CD4-positive, alpha-beta memory T cell (primary cell): ENCODE measurements around the gene PTPN20. TPM values are rescaled to one million over a fixed set of nuclear protein-coding genes. Genes with fewer than 3 reads are reported as not detected.

ENCODE experiments used
- CTCF ChIA-PET: fragments of 350-600 bp; sonication (Branson Sonifier 250); formaldehyde crosslinking; loops from one replicate; lab custom pipeline; 2021; ENCODE audit warnings: inconsistent platforms; ENCODE audit not compliant: partially characterized antibody; lab: Charles Lee
- POLR2A ChIA-PET: fragments of 350-600 bp; sonication (Branson Sonifier 250); formaldehyde crosslinking; loops from one replicate; lab custom pipeline; 2021; ENCODE audit not compliant: partially characterized antibody; lab: Charles Lee
- DNase-seq, 5 donors: peaks; one replicate each; pipeline versions ENCODE4 v3.0.0 to v3.0.0-alpha.2; 2020 to 2022; ENCODE audit warnings: mixed read lengths in 1 of 5
- H3K27ac ChIP-seq: one replicate; pipeline ENCODE4 v1.7.0; 2013; ENCODE audit warnings: low read depth, low read length
- H3K27me3 ChIP-seq: 2 replicates; pipeline ENCODE4 v1.7.0; 2013; ENCODE audit warnings: mild to moderate bottlenecking, low read length, moderate library complexity; ENCODE audit not compliant: insufficient read depth
- H3K36me3 ChIP-seq: 2 replicates; pipeline ENCODE4 v1.7.0; 2013; ENCODE audit warnings: mild to moderate bottlenecking, low read length, moderate library complexity; ENCODE audit not compliant: insufficient read depth
- H3K4me1 ChIP-seq: 2 replicates; pipeline ENCODE4 v1.7.0; 2013; ENCODE audit warnings: mild to moderate bottlenecking, low read length, moderate library complexity; ENCODE audit not compliant: insufficient read depth
- H3K4me3 ChIP-seq, 2 donors: one replicate each; pipeline ENCODE4 v1.7.0; 2013; ENCODE audit warnings: low read length in 2 of 2, mild to moderate bottlenecking in 1 of 2
- H3K9me3 ChIP-seq, 2 donors: one replicate each; pipeline ENCODE4 v1.7.0; 2013; ENCODE audit warnings: low read length in 2 of 2, control low read depth in 1 of 2; ENCODE audit not compliant: control insufficient read depth in 1 of 2
- H3K27ac Mint-ChIP-seq, 7 donors: one replicate each; pipeline ENCODE4 v1.8.0; 2020 to 2021; ENCODE audit warnings: mixed read lengths in 7 of 7, mild to moderate bottlenecking in 6 of 7, inconsistent platforms in 3 of 7, moderate library complexity in 3 of 7
- H3K27me3 Mint-ChIP-seq, 2 donors: one replicate each; pipeline ENCODE4 v1.8.0; 2020 to 2021; ENCODE audit warnings: mixed read lengths in 2 of 2
- H3K36me3 Mint-ChIP-seq, 2 donors: one replicate each; pipeline ENCODE4 v1.8.0; 2020 to 2021; ENCODE audit warnings: mixed read lengths in 2 of 2, inconsistent platforms in 1 of 2, mild to moderate bottlenecking in 1 of 2
- H3K4me1 Mint-ChIP-seq, 4 donors: one replicate each; pipeline ENCODE4 v1.8.0; 2020 to 2021; ENCODE audit warnings: mixed read lengths in 4 of 4, mild to moderate bottlenecking in 1 of 4
- H3K4me3 Mint-ChIP-seq, 8 donors: one replicate each; pipeline ENCODE4 v1.8.0; 2020 to 2021; ENCODE audit warnings: mixed read lengths in 8 of 8, mild to moderate bottlenecking in 7 of 8, moderate library complexity in 6 of 8, inconsistent platforms in 3 of 8
- H3K9me3 Mint-ChIP-seq, 8 donors: one replicate each; pipeline ENCODE4 v1.8.0; 2020 to 2021; ENCODE audit warnings: mixed read lengths in 8 of 8, mild to moderate bottlenecking in 5 of 8, inconsistent platforms in 3 of 8, moderate library complexity in 1 of 8
- intact Hi-C: fragments of 100-400 bp; cut with micrococcal nuclease; formaldehyde crosslinking; loops from one replicate; pipeline ENCODE4 v1.15.1; 2023
- polyA plus RNA-seq, 2 donors: library from polyadenylated mRNA; unstranded; fragments of 300-500 nt; fragmentation: Illumina TruSeq; gene quantifications; one replicate each; pipeline ENCODE4 v1.2.3, GENCODE V29; 2021
- total RNA-seq, 2 experiments: library from RNA; stranded (reverse); gene quantifications; one replicate each; pipeline ENCODE4 v1.2.3, GENCODE V29; 2021

PTPN20 gene
- total and polyA plus RNA-seq, 4 experiments from 2014 or later = 0.67 to 1.9 (median 0.99) TPM

DNA sequence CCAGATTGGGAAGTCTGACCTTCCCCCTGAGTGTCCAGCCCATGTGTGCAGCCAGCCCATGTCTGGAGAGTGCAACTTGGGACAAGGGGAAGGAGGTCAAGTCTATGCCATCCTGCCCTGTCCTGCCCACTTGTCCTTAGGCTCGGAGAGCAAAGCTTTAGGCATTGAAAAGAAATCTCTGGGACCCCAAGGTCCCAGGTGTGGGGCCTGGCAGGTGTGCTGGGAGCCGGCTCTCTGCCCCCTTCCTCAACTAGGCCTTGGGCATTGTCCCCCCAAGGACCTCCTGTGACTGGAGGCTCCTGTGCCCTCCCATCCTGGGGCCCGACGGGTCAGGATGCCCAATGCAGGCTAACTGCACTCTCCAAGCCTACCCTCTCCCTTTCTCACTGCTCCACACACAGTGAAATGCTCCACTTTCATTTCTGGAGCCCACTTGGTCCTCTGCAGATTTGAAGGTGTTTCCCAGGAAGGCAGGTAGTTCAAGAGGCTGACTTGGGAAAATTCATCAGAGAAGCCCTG, 124.7 kb downstream of the PTPN20 start:
- Mint-ChIP-seq H3K36me3 (no peaks in the 10 kb centered on the region), H3K4me1 (no peaks in the 10 kb centered on the region), H3K4me3 (no peak overlapping the region), H3K9me3 (no peaks in the 10 kb centered on the region), H3K27me3 (peaks cover 0 to 2% of the 10 kb centered on the region in 2 donors), H3K27ac (no peak overlapping the region)
- intact Hi-C loops = no loop called here
- Histone ChIP-seq H3K27ac (no peak overlapping the region), H3K4me3 (no peak overlapping the region), H3K36me3 (no peaks in the 10 kb centered on the region), H3K9me3 (no peaks in the 10 kb centered on the region), H3K27me3 (no peaks in the 10 kb centered on the region), H3K4me1 (no peaks in the 10 kb centered on the region)
- ChIA-PET CTCF (interaction anchor here (1.1 to 1.6 kb wide), 2 partner anchors 11 to 12 kb away, joined by 3 to 5 read pairs; no protein-coding TSS in a partner anchor), POLR2A (no interaction called here)
- no peak for DNase-seq

DNA sequence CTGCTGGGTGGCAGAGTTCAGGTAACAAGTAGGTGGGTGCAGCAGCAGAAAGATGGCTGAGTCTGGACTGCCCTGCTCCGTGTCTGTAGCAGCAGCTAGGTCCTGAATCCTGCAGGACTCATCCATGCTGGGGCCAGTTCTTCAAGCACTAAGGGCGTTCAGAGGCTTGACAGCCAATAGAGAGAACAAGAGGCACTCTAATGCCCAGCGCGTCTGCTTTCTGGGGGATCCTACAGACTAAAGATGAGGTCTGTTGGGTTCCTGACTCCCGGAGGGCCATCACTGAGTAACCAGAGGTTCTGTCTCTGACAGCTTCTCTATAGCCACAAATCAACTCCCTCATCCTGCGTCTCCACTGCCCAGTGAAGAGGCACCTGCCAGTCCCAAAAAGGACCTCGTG, 125.5 kb downstream of the PTPN20 start:
- H3K27ac Mint-ChIP-seq = no peak overlapping the region
- H3K27ac ChIP-seq = no peak overlapping the region
- H3K9me3 ChIP-seq = no peaks in the 10 kb centered on the region
- intact Hi-C loops = no loop called here
- H3K27me3 Mint-ChIP-seq = no peaks in the 10 kb centered on the region
- H3K4me3 Mint-ChIP-seq = no peak overlapping the region
- H3K27me3 ChIP-seq = no peaks in the 10 kb centered on the region
- H3K36me3 Mint-ChIP-seq = no peaks in the 10 kb centered on the region
- H3K4me1 Mint-ChIP-seq = no peaks in the 10 kb centered on the region
- ChIA-PET POLR2A (no interaction called here), CTCF (interaction anchor here (1.1 to 1.6 kb wide), 3 partner anchors 11 to 304 kb away, joined by 3 to 5 read pairs (median 3); no protein-coding TSS in a partner anchor)
- no peaks in the 10 kb centered on the region for H3K4me1 ChIP-seq
- H3K9me3 Mint-ChIP-seq = no peaks in the 10 kb centered on the region
- DNase-seq = no peak
- no peak overlapping the region for H3K4me3 ChIP-seq
- no peaks in the 10 kb centered on the region for H3K36me3 ChIP-seq

DNA sequence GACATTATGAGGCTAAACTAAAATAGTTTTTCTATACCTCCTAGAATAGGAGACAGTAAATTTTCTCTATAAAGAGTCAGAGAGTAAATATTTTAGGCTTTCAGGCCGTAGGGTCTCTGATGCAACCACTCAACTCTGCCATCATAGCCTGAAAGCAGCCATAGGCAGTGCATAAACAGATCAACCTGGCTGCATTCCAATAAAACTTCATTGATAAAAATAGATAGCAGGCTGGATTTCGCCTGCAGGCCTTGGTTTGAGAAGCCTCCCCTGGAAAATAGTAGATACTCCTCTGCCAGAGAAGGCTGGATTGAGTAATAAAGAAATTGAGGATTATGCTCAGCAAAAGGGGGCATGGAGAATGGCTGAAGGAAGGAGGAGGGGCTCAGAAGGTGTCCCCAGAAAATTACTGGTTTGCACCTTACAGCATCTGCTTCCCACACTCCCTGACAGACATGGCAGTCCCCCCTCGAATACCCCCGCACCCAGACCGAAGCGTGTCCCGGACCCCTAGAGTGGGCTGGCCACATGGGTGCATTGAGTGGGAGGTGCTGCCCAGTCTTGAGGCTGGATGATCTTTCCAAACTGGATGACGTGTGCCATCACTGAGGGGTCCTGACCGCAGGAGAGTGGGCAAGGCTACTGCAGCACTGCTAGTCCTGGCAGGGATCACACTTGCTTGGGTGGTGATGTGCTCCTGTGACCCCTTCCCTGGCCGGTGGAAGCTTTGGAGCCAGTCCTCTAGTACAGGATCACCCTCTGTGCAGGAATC, 126.6 kb downstream of the PTPN20 start:
- no peaks in the 10 kb centered on the region for H3K27me3 Mint-ChIP-seq
- Histone ChIP-seq H3K36me3 (no peaks in the 10 kb centered on the region), H3K9me3 (no peaks in the 10 kb centered on the region), H3K27ac (no peak overlapping the region), H3K4me1 (no peaks in the 10 kb centered on the region), H3K27me3 (no peaks in the 10 kb centered on the region), H3K4me3 (no peak overlapping the region)
- no peaks in the 10 kb centered on the region for H3K4me1 Mint-ChIP-seq
- intact Hi-C loops = no loop called here
- no peaks in the 10 kb centered on the region for H3K9me3 Mint-ChIP-seq
- H3K27ac Mint-ChIP-seq = no peak overlapping the region
- H3K4me3 Mint-ChIP-seq = no peak overlapping the region
- ChIA-PET POLR2A (no interaction called here), CTCF (interaction anchor here (1.1 kb wide), 1 partner anchor 303 kb away, joined by 3 read pairs; no protein-coding TSS in a partner anchor)
- no peaks in the 10 kb centered on the region for H3K36me3 Mint-ChIP-seq
- no peak for DNase-seq

DNA sequence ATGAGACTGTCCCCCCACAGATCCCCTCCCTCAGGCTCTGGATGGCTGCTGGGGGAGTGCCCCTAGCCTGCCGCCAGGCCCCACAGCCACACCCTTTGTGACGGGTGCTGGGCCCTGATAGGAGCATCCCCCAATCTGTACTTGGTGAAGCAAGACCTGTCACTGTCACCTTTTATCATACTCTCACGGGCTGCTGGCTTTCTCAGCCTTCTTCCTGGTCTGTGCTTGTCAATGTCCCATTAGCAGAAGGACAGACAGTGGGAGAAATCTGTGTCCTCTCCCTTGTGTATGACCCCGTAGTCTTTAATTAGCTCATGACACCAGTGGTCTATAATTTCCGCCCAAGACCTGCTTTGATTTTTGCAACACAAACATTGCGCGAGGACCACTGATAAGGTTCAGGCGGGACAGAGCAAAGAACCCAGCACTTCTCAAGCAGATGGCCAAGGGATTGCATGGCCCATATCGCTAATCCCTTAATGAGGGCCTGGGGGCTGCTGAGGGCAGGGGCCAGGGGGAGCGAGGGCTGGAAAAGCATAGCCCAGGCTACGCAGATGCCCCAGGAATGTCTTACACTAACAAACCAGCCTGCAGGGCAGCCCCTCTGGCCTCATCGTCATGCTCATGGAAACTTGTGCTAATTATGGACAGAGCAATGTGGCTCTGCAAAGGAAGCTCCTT, 127.8 kb downstream of the PTPN20 start:
- DNase-seq = peak in 1 of 5 donors; percentile 16
- no peak overlapping the region for H3K27ac Mint-ChIP-seq

DNA sequence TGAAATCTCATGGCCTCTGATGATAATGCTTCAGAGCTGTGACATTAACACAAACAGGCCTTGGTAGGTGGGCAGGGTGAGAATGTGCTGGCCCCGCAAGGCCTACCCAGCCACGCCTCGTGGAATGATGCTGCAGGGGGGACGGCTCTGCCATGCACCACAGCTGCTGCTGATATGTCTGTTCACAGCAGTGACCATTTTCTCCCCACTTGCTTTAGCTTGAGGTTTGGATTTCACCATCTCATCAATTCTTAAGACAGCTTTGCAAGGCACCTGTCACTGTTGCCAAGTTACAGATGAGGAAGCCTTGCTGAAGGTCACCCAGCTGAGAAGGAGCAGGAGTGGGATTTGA, 128.3 kb downstream of the PTPN20 start:
- Mint-ChIP-seq H3K4me1 (no peaks in the 10 kb centered on the region), H3K27ac (no peak overlapping the region), H3K27me3 (no peaks in the 10 kb centered on the region), H3K4me3 (no peak overlapping the region), H3K9me3 (no peaks in the 10 kb centered on the region), H3K36me3 (no peaks in the 10 kb centered on the region)
- no peaks in the 10 kb centered on the region for H3K27me3 ChIP-seq
- intact Hi-C loops = no loop called here
- CTCF ChIA-PET = interaction anchor here (0.8 to 2.0 kb wide), 5 partner anchors 9 to 274 kb away, joined by 3 to 7 read pairs (median 3); no protein-coding TSS in a partner anchor
- no peaks in the 10 kb centered on the region for H3K36me3 ChIP-seq
- H3K4me1 ChIP-seq = no peaks in the 10 kb centered on the region
- POLR2A ChIA-PET = no interaction called here
- no peak overlapping the region for H3K27ac ChIP-seq
- no peaks in the 10 kb centered on the region for H3K9me3 ChIP-seq
- no peak overlapping the region for H3K4me3 ChIP-seq
- no peak for DNase-seq

More for the DNA sequence above, 127.8 kb downstream of the PTPN20 start:
- no peaks in the 10 kb centered on the region for H3K27me3 ChIP-seq
- ChIA-PET POLR2A (no interaction called here), CTCF (interaction anchor here (0.7 to 2.0 kb wide), 6 partner anchors 10 to 274 kb away, joined by 3 to 7 read pairs (median 3); no protein-coding TSS in a partner anchor)
- Mint-ChIP-seq H3K4me3 (no peak overlapping the region), H3K27me3 (no peaks in the 10 kb centered on the region), H3K4me1 (no peaks in the 10 kb centered on the region), H3K36me3 (no peaks in the 10 kb centered on the region), H3K9me3 (no peaks in the 10 kb centered on the region)
- no peak overlapping the region for H3K27ac ChIP-seq
- no peaks in the 10 kb centered on the region for H3K9me3 ChIP-seq
- no peaks in the 10 kb centered on the region for H3K36me3 ChIP-seq
- no peaks in the 10 kb centered on the region for H3K4me1 ChIP-seq
- no peak overlapping the region for H3K4me3 ChIP-seq
- intact Hi-C loops = no loop called here

DNA sequence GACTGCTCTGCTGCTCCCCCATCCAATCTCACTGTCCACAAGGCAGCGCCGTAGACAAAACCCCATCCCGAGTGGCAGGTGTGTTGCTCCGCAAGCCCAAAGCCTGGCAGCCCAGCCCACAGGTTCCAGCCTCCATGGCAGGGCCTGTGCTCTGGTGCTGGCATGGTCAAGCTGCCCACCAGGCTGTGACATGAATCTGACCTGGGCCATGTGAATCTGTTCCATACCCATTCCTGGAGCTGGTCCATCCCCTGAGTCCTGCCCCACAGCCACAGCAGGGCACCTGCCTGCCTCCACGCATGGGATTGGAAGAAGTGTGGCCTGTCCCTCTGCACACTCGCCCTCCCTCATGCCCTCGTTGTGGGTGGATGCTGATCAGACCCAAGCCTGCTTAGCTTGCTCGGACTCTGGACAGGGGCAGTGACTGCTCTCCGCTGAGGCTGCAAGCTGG, 128.8 kb downstream of the PTPN20 start:
- Histone ChIP-seq H3K27ac (no peak overlapping the region), H3K27me3 (no peaks in the 10 kb centered on the region), H3K4me1 (no peaks in the 10 kb centered on the region), H3K4me3 (no peak overlapping the region), H3K9me3 (no peaks in the 10 kb centered on the region), H3K36me3 (no peaks in the 10 kb centered on the region)
- Mint-ChIP-seq H3K9me3 (no peaks in the 10 kb centered on the region), H3K36me3 (no peaks in the 10 kb centered on the region), H3K27me3 (no peaks in the 10 kb centered on the region), H3K4me3 (no peak overlapping the region), H3K4me1 (no peaks in the 10 kb centered on the region), H3K27ac (no peak overlapping the region)
- ChIA-PET POLR2A (no interaction called here), CTCF (interaction anchor here (0.8 to 2.0 kb wide), 5 partner anchors 8 to 273 kb away, joined by 3 to 7 read pairs (median 3); no protein-coding TSS in a partner anchor)
- no peak for DNase-seq
- intact Hi-C loops = no loop called here

DNA sequence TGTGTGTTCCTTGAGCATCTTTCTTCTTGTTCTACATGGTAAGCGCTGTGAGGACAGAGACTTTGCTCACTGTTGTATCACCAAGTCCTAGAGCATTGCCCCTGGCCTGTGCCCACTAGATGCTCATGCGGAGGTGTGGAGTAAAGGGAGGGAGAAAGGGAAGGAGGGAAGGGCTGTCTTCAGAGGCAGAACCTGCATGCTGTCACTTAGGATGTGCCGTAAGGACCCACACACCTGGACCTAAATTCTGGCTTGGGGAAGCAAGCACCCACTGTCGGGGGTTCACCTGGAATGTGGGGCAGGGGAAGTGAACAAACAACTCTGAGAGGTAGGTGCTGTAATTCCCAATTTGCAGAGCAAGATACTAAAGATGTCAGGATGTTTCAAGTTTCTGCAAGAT, 129.5 kb downstream of the PTPN20 start:
- CTCF ChIA-PET = interaction anchor here (1.2 to 2.0 kb wide), 3 partner anchors 8 to 273 kb away, joined by 3 to 7 read pairs (median 5); no protein-coding TSS in a partner anchor
- H3K27me3 Mint-ChIP-seq = no peaks in the 10 kb centered on the region

More for the DNA sequence above, 129.5 kb downstream of the PTPN20 start:
- Histone ChIP-seq H3K4me1 (no peaks in the 10 kb centered on the region), H3K4me3 (no peak overlapping the region), H3K27ac (no peak overlapping the region), H3K36me3 (no peaks in the 10 kb centered on the region), H3K9me3 (no peaks in the 10 kb centered on the region), H3K27me3 (no peaks in the 10 kb centered on the region)
- Mint-ChIP-seq H3K4me1 (no peaks in the 10 kb centered on the region), H3K27ac (no peak overlapping the region), H3K36me3 (no peaks in the 10 kb centered on the region), H3K9me3 (no peaks in the 10 kb centered on the region), H3K4me3 (no peak overlapping the region)
- DNase-seq = no peak
- intact Hi-C loops = no loop called here
- POLR2A ChIA-PET = no interaction called here
